ENCODE results near the gene USH2A. TPM values are rescaled to one million over a fixed set of nuclear protein-coding genes. Genes with fewer than 3 reads are reported as not detected.

Gene USH2A
- total RNA-seq, 1 donor = under 0.01 TPM

DNA sequence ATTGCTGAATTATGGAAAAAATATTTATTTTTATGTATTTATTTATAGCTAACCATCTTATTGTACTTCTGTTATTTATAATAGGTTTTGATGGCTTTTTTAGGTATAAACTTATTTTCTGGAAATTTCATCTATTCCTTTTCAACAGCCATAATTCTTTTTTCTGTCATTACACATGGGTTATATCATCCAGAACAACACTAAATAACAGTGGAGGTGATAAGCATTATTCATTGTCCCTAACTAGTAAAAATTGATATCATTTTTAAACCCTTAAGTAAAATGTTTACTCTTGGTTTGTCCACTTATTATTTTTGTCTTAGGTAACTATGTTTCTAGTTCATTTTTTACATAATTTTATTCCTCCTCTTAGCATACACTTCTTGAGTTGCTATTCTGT is 309.1 kb downstream of the USH2A start:
- TF ChIP-seq, protein P1, sequence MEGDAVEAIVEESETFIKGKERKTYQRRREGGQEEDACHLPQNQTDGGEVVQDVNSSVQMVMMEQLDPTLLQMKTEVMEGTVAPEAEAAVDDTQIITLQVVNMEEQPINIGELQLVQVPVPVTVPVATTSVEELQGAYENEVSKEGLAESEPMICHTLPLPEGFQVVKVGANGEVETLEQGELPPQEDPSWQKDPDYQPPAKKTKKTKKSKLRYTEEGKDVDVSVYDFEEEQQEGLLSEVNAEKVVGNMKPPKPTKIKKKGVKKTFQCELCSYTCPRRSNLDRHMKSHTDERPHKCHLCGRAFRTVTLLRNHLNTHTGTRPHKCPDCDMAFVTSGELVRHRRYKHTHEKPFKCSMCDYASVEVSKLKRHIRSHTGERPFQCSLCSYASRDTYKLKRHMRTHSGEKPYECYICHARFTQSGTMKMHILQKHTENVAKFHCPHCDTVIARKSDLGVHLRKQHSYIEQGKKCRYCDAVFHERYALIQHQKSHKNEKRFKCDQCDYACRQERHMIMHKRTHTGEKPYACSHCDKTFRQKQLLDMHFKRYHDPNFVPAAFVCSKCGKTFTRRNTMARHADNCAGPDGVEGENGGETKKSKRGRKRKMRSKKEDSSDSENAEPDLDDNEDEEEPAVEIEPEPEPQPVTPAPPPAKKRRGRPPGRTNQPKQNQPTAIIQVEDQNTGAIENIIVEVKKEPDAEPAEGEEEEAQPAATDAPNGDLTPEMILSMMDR (IDR thresholded peaks at IDR 0.05; ENCODE audit: insufficient read depth, low read depth, low read length) = no peak
- no peak for DNase-seq (ENCODE audit: low read depth)
- no peak overlapping the region for H3K4me3 ChIP-seq (ENCODE audit: low read depth, low read length)

DNA sequence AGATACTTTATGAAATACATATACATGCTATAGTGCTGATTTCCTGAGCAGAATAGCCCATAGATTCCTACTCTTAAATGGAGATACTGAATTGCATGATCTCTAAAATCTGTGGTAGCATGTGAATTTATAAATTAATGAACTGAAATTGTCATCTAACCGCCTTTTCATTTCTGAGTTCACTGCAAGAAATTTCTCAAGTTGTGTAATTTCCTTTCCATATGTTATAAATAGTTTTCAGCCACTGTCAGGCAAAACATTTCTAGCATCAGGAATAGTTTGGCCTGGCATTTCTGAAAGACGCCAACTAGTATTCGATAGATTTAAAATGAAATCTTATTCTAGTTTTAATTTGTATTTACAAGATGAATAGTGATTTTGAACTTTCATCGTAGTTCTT is 310.1 kb downstream of the USH2A start:
- H3K4me3 ChIP-seq (ENCODE audit: low read depth, low read length) = no peak overlapping the region
- TF ChIP-seq, protein P1 (IDR thresholded peaks at IDR 0.05; ENCODE audit: insufficient read depth, low read depth, low read length) = no peak
- no peak for DNase-seq (ENCODE audit: low read depth)

DNA sequence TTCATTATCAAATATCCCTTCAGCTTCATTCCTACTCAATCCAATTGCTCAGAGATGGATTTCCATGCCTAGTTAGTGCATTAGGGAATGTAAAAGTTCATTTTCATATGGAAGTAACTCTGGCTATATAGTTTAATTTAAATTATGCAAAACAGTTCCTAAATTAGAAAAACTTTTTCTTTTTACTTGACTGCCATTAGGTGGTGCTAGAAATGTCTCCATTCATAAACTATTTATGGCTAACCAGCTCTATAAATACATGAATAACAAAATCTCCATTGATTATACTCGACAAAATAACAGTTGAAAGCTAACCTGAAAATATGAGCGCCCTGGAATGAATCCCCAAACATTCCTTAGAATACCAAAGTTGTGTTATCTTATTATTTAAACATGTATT is 311.4 kb downstream of the USH2A start:
- H3K4me3 ChIP-seq (ENCODE audit: low read depth, low read length) = no peak overlapping the region
- TF ChIP-seq, protein P1 (IDR thresholded peaks at IDR 0.05; ENCODE audit: insufficient read depth, low read depth, low read length) = no peak
- DNase-seq (ENCODE audit: low read depth) = no peak

DNA sequence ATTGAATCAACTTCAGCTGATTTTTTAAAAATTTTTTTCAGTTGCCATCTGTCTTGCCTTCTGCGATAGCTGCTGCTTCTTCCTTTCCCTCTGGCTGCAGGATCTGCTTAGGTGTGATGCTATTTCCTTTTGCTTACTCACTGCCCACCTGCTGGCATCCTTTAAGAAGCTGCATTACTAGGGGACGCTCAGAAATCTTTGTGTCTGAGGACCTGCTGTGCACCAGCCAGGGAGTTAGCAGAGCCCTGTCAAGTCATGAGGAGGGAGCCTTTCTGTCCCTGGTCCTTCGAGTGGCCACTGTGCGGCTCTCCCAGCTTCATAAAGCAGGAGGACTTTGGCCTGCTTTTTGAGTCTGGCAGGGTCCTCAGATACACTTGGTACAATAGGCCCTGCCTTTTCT is 327.8 kb downstream of the USH2A start:
- TF ChIP-seq, protein P1 (IDR thresholded peaks at IDR 0.05; ENCODE audit: insufficient read depth, low read depth, low read length) = no peak
- H3K4me3 ChIP-seq (ENCODE audit: low read depth, low read length) = no peak overlapping the region
- no peak for DNase-seq (ENCODE audit: low read depth)

DNA sequence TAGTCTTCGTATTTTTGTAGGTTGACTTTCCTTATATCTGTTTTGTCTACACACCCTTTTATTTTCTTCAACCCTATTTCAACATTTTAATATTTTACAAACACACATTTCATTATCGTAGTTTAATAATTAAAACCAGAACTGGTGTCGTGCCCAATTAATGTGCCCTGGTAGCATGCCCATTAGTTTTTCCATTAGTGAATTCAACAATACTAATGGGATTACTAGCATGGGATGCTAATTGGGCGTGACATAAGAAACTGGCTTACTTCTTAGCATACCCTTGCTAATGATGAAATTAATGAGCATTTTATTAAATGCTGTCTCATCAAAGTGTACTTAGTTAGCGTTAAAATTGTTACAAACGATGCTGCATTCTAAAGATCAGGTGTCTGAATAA is 332.7 kb downstream of the USH2A start:
- TF ChIP-seq, protein P1 (IDR thresholded peaks at IDR 0.05; ENCODE audit: insufficient read depth, low read depth, low read length) = no peak
- H3K4me3 ChIP-seq (ENCODE audit: low read depth, low read length) = no peak overlapping the region
- DNase-seq (ENCODE audit: low read depth) = no peak

DNA sequence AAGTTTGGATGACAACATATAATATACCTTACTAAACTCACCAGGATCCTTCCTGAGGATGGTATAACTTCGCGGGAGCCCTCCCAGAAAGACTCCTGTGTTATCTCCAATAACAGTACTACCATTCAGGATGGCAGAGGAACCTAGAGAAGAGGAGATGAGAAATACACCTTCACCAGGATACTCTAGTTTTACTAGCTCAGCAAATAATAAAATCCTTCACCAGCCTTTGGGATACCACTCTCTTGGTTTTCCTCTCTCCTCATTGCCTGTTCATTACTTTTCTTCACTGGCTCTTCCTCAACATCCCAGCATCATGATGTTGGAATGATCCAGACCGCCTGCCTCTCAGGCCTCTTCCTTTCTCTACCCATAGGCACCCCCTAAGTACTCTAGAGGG is 336.6 kb downstream of the USH2A start:
- DNase-seq (ENCODE audit: low read depth) = no peak
- TF ChIP-seq, protein P1 (IDR thresholded peaks at IDR 0.05; ENCODE audit: insufficient read depth, low read depth, low read length) = no peak
- no peak overlapping the region for H3K4me3 ChIP-seq (ENCODE audit: low read depth, low read length)

DNA sequence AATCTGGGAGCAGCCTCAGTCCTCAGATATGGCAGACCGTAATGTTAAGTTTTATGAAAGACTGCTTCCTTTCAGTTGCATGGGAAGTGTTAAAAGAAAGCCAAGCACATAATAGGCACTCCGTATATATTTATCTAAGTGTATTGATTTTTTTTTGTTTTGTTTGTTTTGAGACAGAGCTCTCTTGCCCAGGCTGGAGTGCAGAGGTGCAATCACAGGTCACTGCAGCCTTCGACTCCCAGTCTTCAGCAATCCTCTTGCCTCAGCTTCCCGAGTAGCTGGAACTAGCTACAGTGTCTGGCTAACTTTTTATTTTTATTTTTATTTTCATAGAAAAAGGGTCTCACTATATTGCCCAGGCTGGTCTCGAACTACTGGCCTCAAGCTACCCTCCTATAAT is 341.8 kb downstream of the USH2A start:
- TF ChIP-seq, protein P1 (IDR thresholded peaks at IDR 0.05; ENCODE audit: insufficient read depth, low read depth, low read length) = no peak
- DNase-seq (ENCODE audit: low read depth) = no peak

More for the DNA sequence above, 341.8 kb downstream of the USH2A start:
- H3K4me3 ChIP-seq (ENCODE audit: low read depth, low read length) = no peak overlapping the region
